ENCODE data around the gene SLC22A12.
"Not testable (repeated sequence)": the region's sequence is repeated elsewhere in the genome, so short reads cannot be mapped to it uniquely, and the experiment has no call there.

Gene SLC22A12

GRCh38 chr11:64591257-64592233 lies 525 bp downstream of the SLC22A12 start:
- no peak for DNase-seq

GRCh38 chr11:64592234-64592615 lies 1.2 kb downstream of the SLC22A12 start:
- DNase-seq: no peak

- DNase-seq: no peak
Observed at GRCh38 chr11:64592656-64593055, 1.6 kb downstream of the SLC22A12 start.

DNA sequence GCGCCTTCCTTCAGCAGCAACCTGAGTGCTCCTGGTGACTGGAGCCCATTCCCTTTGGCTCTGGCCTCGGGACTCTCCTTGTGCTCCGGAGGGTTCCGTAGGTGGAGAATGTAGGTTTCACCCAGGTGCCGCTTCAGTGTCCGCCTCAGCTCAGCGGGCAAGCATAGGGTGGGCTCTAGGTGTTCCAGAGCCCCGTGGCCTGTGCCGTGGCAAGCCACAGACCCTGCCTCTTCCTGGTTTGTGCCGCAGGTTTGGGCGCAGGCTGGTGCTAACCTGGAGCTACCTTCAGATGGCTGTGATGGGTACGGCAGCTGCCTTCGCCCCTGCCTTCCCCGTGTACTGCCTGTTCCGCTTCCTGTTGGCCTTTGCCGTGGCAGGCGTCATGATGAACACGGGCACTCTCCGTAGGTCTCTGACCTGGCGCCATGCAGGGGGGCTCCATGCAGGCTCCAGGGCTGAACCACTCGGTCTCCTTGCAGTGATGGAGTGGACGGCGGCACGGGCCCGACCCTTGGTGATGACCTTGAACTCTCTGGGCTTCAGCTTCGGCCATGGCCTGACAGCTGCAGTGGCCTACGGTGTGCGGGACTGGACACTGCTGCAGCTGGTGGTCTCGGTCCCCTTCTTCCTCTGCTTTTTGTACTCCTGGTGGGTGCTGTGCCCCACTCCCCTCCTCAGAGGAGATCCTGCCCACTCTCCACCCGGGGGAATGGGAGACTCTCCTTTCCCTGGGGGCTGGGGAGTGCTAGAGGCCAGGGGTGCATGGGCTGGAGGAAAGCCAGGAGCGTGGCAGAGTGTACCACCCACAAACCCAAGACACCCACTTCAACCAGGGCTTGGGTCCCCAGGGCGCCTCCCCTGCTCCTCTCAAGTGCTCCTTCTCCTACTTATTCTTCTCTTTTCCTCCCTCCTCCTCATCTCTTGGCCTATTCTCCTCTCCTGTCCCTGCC lies 2.4 kb downstream of the SLC22A12 start:
- no peak for DNase-seq

- no peak for DNase-seq
Observed at GRCh38 chr11:64594159-64594939, 3.3 kb downstream of the SLC22A12 start.

GRCh38 chr11:64595922-64596321 lies 4.9 kb downstream of the SLC22A12 start:
- not testable (repeated sequence) for DNase-seq

DNA sequence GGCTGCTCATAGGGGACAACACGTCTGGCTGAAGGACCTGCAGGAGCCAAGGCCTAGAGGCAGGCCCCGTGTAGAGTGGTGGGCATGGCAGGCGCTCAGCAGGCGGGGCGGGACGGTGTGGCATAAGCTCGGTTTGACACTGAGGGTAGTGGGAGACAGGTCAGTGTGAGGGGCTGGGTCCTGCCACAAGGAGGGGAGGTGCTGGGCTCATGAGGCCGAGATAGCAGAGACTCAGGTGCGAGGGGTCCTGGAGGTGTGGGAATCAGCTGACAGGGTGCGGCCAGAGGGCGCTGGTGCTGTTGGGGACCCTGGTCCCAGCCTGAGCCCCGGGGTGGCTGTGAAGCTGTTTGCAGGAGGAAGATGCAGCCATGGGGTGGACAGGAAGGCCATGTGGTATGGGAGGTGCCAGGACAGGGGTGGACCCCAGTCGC lies 6.7 kb downstream of the SLC22A12 start:
- no peak for DNase-seq

DNA sequence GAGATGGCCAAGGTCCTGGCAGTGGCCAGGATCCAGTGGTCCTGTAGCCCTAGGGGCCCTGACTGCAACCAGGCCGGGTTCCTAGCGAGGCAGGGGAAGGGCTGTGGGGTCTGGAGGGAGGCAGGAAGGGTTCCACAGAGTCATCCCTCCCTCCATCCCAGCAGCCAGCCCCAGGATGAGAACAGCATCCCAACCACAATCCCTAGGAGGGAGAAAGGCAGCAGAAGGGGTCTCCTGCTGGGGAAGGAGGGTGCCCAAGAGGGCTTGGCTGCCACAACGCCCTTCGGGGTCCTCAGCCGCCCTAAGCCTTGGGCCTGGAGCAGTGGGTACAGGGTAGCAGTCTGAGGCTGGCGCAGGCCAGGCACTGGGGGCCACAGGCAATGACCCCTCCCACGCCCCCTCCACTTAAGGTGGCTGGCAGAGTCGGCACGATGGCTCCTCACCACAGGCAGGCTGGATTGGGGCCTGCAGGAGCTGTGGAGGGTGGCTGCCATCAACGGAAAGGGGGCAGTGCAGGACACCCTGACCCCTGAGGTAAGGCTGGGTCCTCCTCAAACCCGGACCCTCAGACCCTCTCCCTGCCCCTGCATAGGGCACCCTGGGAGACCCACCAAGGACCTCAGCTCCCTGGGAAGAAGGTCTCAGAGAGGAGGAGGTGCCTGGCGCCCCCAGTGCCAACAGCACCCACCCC lies 7.2 kb downstream of the SLC22A12 start:
- no peak for DNase-seq

- no peak for DNase-seq
Observed at GRCh38 chr11:64598797-64599697, 8.0 kb downstream of the SLC22A12 start.

DNA sequence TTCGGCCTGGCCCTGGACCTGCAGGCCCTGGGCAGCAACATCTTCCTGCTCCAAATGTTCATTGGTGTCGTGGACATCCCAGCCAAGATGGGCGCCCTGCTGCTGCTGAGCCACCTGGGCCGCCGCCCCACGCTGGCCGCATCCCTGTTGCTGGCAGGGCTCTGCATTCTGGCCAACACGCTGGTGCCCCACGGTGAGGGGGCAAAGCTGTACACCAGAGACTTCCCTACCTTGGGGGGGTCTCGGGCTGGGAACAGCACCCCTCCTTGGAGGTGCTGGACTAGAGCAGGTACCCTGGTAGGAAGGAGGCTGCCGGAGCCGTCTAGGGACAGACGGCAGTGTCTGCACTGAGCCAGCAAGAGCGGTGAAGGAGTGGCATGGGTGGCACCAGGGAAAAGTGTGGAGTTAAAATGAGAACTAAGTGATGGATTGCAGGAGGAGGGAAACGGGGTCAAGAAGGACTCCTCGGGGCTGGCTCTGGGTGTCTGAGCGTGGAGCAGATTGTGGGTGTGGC lies 8.7 kb downstream of the SLC22A12 start:
- DNase-seq: no peak

- no peak for DNase-seq
Observed at GRCh38 chr11:64600281-64600992, 9.4 kb downstream of the SLC22A12 start.

DNA sequence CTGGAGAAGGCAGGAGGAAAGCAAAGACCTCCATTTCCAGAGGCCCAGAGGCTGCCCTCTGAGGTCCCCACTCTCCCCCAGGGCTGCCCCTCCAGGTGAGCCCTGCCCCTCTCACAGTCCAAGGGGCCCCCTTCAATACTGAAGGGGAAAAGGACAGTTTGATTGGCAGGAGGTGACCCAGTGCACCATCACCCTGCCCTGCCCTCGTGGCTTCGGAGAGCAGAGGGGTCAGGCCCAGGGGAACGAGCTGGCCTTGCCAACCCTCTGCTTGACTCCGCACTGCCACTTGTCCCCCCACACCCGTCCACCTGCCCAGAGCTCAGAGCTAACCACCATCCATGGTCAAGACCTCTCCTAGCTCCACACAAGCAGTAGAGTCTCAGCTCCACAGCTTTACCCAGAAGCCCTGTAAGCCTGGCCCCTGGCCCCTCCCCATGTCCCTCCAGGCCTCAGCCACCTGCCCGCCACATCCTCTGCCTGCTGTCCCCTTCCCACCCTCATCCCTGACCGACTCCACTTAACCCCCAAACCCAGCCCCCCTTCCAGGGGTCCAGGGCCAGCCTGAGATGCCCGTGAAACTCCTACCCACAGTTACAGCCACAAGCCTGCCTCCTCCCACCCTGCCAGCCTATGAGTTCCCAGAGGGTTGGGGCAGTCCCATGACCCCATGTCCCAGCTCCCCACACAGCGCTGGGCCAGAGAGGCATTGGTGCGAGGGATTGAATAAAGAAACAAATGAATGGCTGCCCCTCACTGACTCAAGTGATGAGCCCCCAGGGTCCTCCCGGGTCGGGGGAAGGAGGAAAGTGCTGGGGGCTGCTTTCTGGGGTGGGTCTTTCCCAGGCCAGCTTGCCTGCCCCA lies 10.8 kb downstream of the SLC22A12 start:
- no peak for DNase-seq

DNA sequence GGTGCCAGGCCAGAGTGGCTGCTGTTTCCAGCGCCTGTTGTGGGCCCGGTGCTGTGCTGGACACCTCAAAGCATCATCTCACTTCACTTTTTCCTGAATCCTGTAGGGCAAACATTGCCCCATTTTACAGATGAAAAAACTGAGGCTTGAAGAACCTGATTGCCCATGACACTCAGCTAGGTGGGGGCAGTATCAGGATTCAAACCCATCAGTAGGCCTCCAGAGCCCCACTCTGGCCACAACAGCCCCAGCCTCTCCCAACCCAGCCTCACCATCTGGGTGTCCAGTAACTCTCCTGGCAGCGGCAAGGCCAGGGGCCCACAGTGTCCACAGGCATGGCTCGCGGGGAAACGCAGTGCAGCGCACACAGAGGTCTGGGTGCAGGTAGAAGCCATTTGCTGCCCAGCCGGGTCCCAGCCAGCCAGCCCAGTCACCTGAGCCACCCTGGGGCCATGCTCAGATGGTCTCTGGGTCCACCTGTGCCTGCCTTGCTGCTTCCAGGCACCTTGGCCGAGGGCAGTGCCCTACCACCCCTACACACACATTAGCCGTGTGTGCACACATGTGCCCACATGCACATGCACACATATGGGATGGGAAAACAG lies 11.5 kb downstream of the SLC22A12 start:
- no peak for DNase-seq

- no peak for DNase-seq
Observed at GRCh38 chr11:64603411-64604110, 12.5 kb downstream of the SLC22A12 start.

- DNase-seq: no peak
Observed at GRCh38 chr11:64604458-64605243, 13.6 kb downstream of the SLC22A12 start.

GRCh38 chr11:64605244-64605560 lies 14.2 kb downstream of the SLC22A12 start:
- DNase-seq: no peak
